GM12878 (cell line): ENCODE data around the gene KLHL15. TPM values are rescaled to one million over a fixed set of nuclear protein-coding genes. Genes with fewer than 3 reads are reported as not detected.

Source experiments
- ATAC-seq: fragments of 200-7000 bp; cut with Tn5 transposase; 3 replicates; pipeline ENCODE4 v1.9.1; 2020; ENCODE audit warnings: mild to moderate bottlenecking, moderate library complexity
- BruUV-seq: library from RNA; stranded (reverse); fragments of 400-500 nt; replicated peaks from 2 replicates; lab custom pipeline; 2021; lab: Mats Ljungman, UMichigan
- CTCF ChIA-PET: fragments of 300-600 bp; sonication (Branson Sonifier 250); formaldehyde crosslinking; extraction: SDS; loops from one replicate; lab custom pipeline; 2021; ENCODE audit warnings: inconsistent platforms; lab: Yijun Ruan, JAX
- POLR2A ChIA-PET: fragments of 350-600 bp; formaldehyde crosslinking; extraction: SDS; loops from one replicate; lab custom pipeline; 2021; ENCODE audit warnings: inconsistent platforms; lab: Charles Lee
- RAD21 ChIA-PET: fragments of 300-600 bp; sonication (Branson Sonifier 250); formaldehyde crosslinking; loops from one replicate; lab custom pipeline; 2023; ENCODE audit warnings: antibody characterized with exemption; ENCODE audit not compliant: unreplicated experiment; lab: Charles Lee
- SMC1A ChIA-PET: fragments of 300-600 bp; sonication (Branson Sonifier 250); formaldehyde crosslinking; loops from one replicate; lab custom pipeline; 2023; ENCODE audit not compliant: unreplicated experiment, uncharacterized antibody; lab: Charles Lee
- DNase-seq: peaks from one replicate; pipeline ENCODE4 v3.0.0-alpha.2; 2011; ENCODE audit warnings: low read depth, low spot score
- FAIRE-seq: peaks from 3 replicates; lab custom pipeline; 2011; peaks lifted over from hg19 to GRCh38; lab: Jason Lieb, UNC
- H2AFZ ChIP-seq: 2 replicates; pipeline ENCODE4 v1.6.0; 2011; ENCODE audit warnings: low read depth, low read length, control low read depth; ENCODE audit not compliant: control insufficient read depth
- H3K27ac ChIP-seq: 2 replicates; pipeline ENCODE4 v1.5.1; 2011; ENCODE audit warnings: control low read depth; ENCODE audit not compliant: control insufficient read depth, insufficient read depth
- H3K27me3 ChIP-seq, 2 experiments: replicated peaks in 1 of 2; 2 replicates each; pipeline versions ENCODE4 v1.6.0 to v1.6.1; 2011; ENCODE audit warnings: low read length in 1 of 2; ENCODE audit not compliant: control insufficient read depth in 2 of 2, insufficient read depth in 2 of 2
- H3K36me3 ChIP-seq, 2 experiments: 2 replicates each; pipeline ENCODE4 v1.5.1; 2011; ENCODE audit warnings: low read length in 1 of 2; ENCODE audit not compliant: control insufficient read depth in 2 of 2, insufficient read depth in 2 of 2
- H3K4me1 ChIP-seq: 2 replicates; pipeline ENCODE4 v1.6.1; 2011; ENCODE audit warnings: mild to moderate bottlenecking, low read length, moderate library complexity, mixed read lengths; ENCODE audit not compliant: control insufficient read depth, insufficient read depth
- H3K4me2 ChIP-seq: 2 replicates; pipeline ENCODE4 v1.6.0; 2011; ENCODE audit warnings: control low read depth; ENCODE audit not compliant: control insufficient read depth, insufficient read depth
- H3K4me3 ChIP-seq: fragments of 200-600 bp; sonication (generic); 2 replicates; pipeline ENCODE4 v1.5.1; 2016
- H3K79me2 ChIP-seq: 2 replicates; pipeline ENCODE4 v1.6.0; 2011; ENCODE audit warnings: low read length; ENCODE audit not compliant: control insufficient read depth, insufficient read depth
- H3K9ac ChIP-seq: 2 replicates; pipeline ENCODE4 v1.8.0; 2011; ENCODE audit warnings: low read length, control low read depth, mixed read lengths; ENCODE audit not compliant: control insufficient read depth, insufficient read depth
- H3K9me3 ChIP-seq: replicated peaks from 3 replicates; pipeline ENCODE4 v1.5.1; 2011; ENCODE audit warnings: mild to moderate bottlenecking, low read length; ENCODE audit not compliant: control insufficient read depth, insufficient read depth
- H4K20me1 ChIP-seq: 2 replicates; pipeline ENCODE4 v1.6.0; 2011; ENCODE audit not compliant: control insufficient read depth, insufficient read depth
- BMI1 ChIP-seq: fragments of 450-650 bp; IDR thresholded peaks from 2 replicates; pipeline ENCODE4 v1.6.1; 2016; ENCODE audit warnings: mild to moderate bottlenecking, moderate library complexity, borderline replicate concordance
- CBFB ChIP-seq: IDR thresholded peaks from 2 replicates; pipeline ENCODE4 v1.6.1; 2016; ENCODE audit warnings: antibody characterized with exemption, low read depth
- DPF2 ChIP-seq: fragments of 450-650 bp; IDR thresholded peaks from 2 replicates; pipeline ENCODE4 v1.6.1; 2017; ENCODE audit warnings: mild to moderate bottlenecking
- ESRRA ChIP-seq: IDR thresholded peaks from 2 replicates; pipeline ENCODE4 v1.6.1; 2012; ENCODE audit warnings: mild to moderate bottlenecking, low read length, improper control_type of control experiment
- KDM1A ChIP-seq: fragments of 200-600 bp; sonication (generic); IDR thresholded peaks from 2 replicates; pipeline ENCODE4 v1.6.1; 2016; ENCODE audit warnings: borderline replicate concordance
- MEF2B ChIP-seq: fragments of 450-650 bp; IDR thresholded peaks from 2 replicates; pipeline ENCODE4 v1.6.1; 2018; ENCODE audit warnings: mild to moderate bottlenecking, moderate library complexity; ENCODE audit not compliant: partially characterized antibody, poor library complexity, severe bottlenecking
- RBBP5 ChIP-seq: fragments of 200-600 bp; sonication (generic); conservative IDR thresholded peaks from 2 replicates; pipeline ENCODE4 v1.6.1; 2016
- ZNF622 ChIP-seq: fragments of 450-650 bp; IDR thresholded peaks from 2 replicates; pipeline ENCODE4 v1.6.1; 2017; ENCODE audit warnings: mild to moderate bottlenecking, inconsistent platforms
- WGBS: methylation state at CpG from one replicate; pipeline ENCODE4 v1.1.6; 2016; ENCODE audit warnings: low lambda C conversion rate; ENCODE audit not compliant: insufficient replicate concordance, insufficient coverage; ENCODE audit errors: missing lambda C conversion rate; 5-methylcytosine and 5-hydroxymethylcytosine counted together
- in situ Hi-C: fragments of 300-500 bp; cut with MboI; formaldehyde crosslinking; loops from 9 replicates; pipeline ENCODE4 v1.14.3; 2018; ENCODE audit warnings: mixed read lengths
- intact Hi-C: fragments of 100-400 bp; cut with micrococcal nuclease; formaldehyde crosslinking; loops from one replicate; pipeline ENCODE4 v1.14.2; 2022; ENCODE audit not compliant: unreplicated experiment
- polyA plus RNA-seq, 11 experiments: library from polyadenylated mRNA; depleted of rRNA in 4 of 11; unstranded in 6 of 11; stranded (reverse) in 5 of 11; fragments of >200 nt; fragmentation: Nextera tagmentation in 4 of 11; fragmentation: Illumina TruSeq in 1 of 11; extraction: Ambion mirVana in 4 of 11; extraction: Trizol in 1 of 11; gene quantifications; 1 replicate in 1 of 11; 2 replicates in 10 of 11; pipeline versions ENCODE4 v1.2.1 to v1.2.3, GENCODE V29; 2011 to 2016; ENCODE audit warnings: inconsistent platforms in 2 of 11, missing spikeins in 2 of 11, low read depth in 1 of 11
- total RNA-seq, 4 experiments: library from RNA; depleted of rRNA in 3 of 4; stranded (reverse); fragments of >200 nt in 3 of 4; fragmentation: Illumina TruSeq in 1 of 4; extraction: Trizol in 1 of 4; gene quantifications; 2 replicates each; pipeline versions ENCODE4 v1.2.1 to v1.2.3, GENCODE V29; 2013 to 2021
- TF ChIP-seq, protein P1 (sequence below): fragments of 450-650 bp; IDR thresholded peaks from 2 replicates; pipeline ENCODE4 v1.6.1; 2017; ENCODE audit warnings: mild to moderate bottlenecking

KLHL15 gene
- total and polyA plus RNA-seq, 10 of the 15 experiments (the other 5 are each of a cell fraction or from before 2014, with no cell fraction given) = 1.4 to 7.0 (median 3.7) TPM

DNA sequence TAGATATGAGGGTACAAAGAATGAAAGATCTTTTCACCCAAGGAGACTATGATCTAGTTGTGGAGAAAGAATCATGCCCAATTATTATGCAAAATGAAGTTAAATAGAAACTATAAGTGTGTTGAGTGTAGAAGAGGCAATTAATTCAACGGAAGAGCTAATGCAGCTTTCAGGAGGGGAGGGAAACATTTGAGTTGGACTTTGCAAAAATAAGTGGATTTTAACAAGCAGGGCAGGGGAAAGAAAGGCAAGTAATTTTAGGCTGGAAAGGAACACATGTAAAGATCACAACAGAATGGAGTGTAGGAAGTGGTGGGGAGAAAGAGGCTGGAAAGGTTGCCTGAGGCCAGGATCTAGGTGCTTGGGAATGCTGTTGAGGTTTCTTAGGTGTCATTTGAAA is 44.1 kb downstream of the KLHL15 start:
- in situ Hi-C loops = no loop called here
- ChIA-PET POLR2A (interaction anchor here (0.5 kb wide), 1 partner anchor 158 kb away, joined by 4 read pairs; no protein-coding TSS in a partner anchor), CTCF (no interaction called here), SMC1A (interaction anchor here (1.0 kb wide), 1 partner anchor 30 kb away, joined by 3 read pairs; no protein-coding TSS in a partner anchor), RAD21 (no interaction called here)
- Histone ChIP-seq H3K4me1 (no peaks in the 10 kb centered on the region), H3K27ac (no peak overlapping the region), H3K36me3 (0 out of 4 replicates have a peak, but pooled peaks cover 0 to under 1% of the 10 kb centered on the region in 2 experiments), H3K4me2 (no peak overlapping the region), H3K79me2 (no peaks in the 10 kb centered on the region), H3K27me3 (no peaks in the 10 kb centered on the region), H4K20me1 (no peaks in the 10 kb centered on the region; the same call in 1 of the 2 replicates), H3K4me3 (no peak overlapping the region), H3K9ac (no peak overlapping the region)
- ATAC-seq (no peak), FAIRE-seq (no peak), DNase-seq (no peak)
- no TSS peak for BruUV-seq
- WGBS = 71% methylated on average over 1 of the region's 1 CpG
- intact Hi-C loops = no loop called here
- no peak for TF ChIP-seq ZNF622
- no peak for TF ChIP-seq ESRRA
- TF ChIP-seq BMI1 = no peak
- TF ChIP-seq KDM1A = no peak
- no peak for TF ChIP-seq MEF2B
- no peak for TF ChIP-seq DPF2
- TF ChIP-seq, protein P1, sequence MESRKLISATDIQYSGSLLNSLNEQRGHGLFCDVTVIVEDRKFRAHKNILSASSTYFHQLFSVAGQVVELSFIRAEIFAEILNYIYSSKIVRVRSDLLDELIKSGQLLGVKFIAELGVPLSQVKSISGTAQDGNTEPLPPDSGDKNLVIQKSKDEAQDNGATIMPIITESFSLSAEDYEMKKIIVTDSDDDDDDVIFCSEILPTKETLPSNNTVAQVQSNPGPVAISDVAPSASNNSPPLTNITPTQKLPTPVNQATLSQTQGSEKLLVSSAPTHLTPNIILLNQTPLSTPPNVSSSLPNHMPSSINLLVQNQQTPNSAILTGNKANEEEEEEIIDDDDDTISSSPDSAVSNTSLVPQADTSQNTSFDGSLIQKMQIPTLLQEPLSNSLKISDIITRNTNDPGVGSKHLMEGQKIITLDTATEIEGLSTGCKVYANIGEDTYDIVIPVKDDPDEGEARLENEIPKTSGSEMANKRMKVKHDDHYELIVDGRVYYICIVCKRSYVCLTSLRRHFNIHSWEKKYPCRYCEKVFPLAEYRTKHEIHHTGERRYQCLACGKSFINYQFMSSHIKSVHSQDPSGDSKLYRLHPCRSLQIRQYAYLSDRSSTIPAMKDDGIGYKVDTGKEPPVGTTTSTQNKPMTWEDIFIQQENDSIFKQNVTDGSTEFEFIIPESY = no peak
- TF ChIP-seq RBBP5 = no peak
- no peak for TF ChIP-seq CBFB
- TF ChIP-seq, all 136 proteins: peak for 0
- no peak overlapping the region for H2AFZ ChIP-seq
- H3K9me3 ChIP-seq = no peaks in the 10 kb centered on the region
